GM20000 (cell line): ENCODE data around the gene MSANTD1.

Source experiments
- DNase-seq: peaks from one replicate; pipeline ENCODE4 v3.0.0; 2012; ENCODE audit warnings: low spot score
- TF ChIP-seq, protein P1 (sequence below): IDR thresholded peaks from 2 replicates; pipeline ENCODE4 v1.5.1; 2012; ENCODE audit warnings: mild to moderate bottlenecking, control low read depth; ENCODE audit errors: extremely low read depth, missing control alignments

The MSANTD1 gene

DNA sequence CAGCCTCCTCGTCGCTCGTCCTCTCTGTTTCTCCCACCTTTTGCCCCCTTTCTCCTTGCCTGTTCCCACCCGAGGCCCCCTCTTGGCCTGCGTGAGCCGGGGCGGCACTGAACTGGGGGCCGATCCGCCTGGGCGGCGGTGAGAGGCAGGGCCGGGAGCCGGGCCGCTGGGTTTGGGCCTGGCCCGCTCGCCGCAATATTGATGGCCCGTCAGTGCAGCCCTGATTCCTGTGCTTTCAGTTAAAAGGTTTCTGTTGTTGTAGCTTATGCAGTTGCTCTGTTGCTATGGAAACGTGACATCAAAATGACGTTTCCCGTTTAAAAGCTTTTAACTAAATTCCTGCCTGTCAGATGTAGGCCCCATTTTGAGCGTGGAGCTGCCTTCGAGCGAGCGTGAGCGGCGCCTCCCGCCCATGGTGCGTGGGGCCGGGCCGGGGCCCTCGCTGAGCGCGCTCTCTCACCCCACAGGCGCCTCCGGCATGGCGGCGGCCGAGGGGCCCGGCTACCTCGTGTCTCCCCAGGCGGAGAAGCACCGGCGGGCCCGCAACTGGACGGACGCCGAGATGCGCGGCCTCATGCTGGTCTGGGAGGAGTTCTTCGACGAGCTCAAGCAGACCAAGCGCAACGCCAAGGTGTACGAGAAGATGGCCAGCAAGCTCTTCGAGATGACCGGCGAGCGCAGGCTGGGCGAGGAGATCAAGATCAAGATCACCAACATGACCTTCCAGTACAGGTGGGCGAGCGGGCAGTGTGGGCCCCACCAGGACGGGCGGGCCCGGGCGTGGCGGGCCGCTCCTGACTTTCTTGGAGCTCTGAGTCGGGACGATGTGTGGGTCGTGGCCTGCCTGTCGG lies at the start of gene MSANTD1:
Gene MSANTD1 (plus strand): TSS at position 349 of the 851 bp plus-strand sequence. CDS start 64 bp downstream, at position 413.
- TF ChIP-seq, protein P1, sequence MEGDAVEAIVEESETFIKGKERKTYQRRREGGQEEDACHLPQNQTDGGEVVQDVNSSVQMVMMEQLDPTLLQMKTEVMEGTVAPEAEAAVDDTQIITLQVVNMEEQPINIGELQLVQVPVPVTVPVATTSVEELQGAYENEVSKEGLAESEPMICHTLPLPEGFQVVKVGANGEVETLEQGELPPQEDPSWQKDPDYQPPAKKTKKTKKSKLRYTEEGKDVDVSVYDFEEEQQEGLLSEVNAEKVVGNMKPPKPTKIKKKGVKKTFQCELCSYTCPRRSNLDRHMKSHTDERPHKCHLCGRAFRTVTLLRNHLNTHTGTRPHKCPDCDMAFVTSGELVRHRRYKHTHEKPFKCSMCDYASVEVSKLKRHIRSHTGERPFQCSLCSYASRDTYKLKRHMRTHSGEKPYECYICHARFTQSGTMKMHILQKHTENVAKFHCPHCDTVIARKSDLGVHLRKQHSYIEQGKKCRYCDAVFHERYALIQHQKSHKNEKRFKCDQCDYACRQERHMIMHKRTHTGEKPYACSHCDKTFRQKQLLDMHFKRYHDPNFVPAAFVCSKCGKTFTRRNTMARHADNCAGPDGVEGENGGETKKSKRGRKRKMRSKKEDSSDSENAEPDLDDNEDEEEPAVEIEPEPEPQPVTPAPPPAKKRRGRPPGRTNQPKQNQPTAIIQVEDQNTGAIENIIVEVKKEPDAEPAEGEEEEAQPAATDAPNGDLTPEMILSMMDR = no peak
- DNase-seq = no peak

DNA sequence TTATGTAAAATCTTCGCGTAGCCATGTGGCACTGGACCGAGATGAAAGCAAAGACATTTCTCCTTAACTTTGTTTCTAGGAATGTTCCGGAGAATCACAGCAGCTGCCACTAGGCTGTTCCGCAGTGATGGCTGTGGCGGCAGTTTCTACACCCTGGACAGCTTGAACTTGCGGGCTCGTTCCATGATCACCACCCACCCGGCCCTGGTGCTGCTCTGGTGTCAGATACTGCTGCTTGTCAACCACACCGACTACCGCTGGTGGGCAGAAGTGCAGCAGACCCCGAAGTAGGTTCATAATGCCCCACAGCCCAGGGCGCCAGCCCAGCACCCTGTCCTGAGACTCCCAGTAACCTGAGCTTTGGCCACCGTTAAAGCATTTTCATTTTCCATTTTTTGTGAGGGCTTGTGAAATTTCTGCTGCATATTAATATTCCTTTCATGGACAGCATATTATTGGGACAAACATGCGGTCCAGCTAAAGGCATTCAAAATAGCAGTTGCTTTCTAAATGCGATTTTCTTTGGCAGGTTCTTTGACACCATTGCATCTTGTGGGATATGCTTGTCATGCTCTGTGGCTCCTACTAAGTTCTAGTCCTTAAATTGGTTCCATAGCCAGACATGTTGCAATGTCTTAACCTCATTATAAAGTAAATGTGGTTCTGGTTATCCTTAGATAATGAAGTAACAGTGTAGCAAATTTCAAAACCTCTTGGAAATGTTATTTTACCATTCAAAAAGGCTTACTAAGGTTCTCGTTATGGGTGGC lies 49.1 kb upstream of the MSANTD1 start:
- TF ChIP-seq, protein P1 = no peak
- no peak for DNase-seq

DNA sequence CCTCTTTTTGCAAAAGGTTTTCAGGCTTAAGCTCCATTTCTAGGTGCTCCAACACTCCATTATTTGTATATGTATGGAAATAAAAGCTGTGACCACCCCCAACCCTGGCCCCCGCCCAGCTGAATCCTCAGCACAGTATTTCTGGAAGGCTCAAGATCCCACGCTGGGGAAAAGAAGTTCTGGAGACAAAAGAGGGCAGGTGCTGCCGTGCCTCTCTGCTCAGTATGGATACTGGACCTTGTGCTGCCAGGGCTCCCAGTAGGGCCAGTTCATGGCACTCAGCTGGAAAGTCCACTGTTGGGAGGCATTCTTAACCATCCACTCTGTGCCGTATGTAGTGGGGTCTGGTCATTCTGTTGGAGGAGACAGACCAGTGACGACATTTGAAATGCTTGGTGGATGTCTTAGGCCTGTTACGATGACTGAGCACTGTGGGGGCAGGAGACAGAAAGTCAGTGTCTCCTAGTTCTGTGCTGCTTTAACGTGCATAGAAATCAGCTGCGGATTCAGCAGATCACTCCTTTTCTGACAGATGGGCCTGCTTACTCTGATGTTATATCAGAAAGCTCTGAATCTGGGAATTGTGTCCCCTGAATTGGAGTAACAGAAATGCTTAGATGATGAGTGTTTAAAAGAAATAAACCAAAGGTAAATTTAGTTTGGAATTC lies 48.4 kb upstream of the MSANTD1 start:
- TF ChIP-seq, protein P1 = no peak
- no peak for DNase-seq

DNA sequence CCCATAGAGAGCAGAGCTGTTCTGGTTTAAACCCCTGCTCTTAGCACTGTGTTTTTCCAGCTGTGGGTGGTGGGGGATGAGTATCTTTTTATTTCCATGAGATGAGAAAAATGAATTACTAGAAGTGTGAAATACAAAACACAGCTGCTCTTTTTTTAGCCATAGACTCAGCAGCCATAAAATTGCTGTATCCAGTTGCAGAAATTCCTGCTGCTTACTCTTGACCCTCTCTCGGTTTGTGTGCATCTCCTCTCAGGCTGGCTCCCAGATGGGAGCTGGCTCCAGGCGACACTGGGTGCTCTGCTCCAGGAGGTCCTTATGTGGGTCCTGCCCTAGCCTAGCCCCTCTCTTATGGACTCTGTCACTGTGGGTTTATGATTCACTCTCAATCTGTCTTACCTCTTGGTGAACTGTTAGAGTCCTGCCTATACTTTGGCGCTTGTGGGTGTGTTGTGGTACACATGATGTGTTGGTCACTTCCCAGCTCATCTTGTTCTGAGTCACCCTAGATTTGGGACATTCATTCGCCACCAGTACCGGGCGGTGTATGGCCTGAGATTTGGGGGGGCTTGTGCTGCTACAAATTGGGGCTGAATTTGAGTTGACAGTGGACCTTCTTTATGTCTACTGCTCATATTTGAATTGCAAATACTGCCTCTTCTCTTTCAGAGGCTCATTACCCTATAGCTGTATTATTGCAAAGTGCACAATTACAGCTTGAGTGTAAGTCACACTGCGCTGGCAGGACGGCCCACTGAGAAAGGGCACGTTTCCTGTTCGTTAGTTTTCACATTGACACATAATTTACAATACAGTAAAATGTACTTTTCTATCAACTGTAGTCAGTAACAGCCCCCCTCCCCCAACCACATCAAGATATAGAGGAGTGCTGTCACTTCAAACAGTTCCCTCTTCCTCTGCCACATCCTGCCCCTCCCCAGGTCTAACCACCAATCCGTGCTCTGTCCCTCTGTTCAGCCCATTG lies 46.9 kb upstream of the MSANTD1 start:
- TF ChIP-seq, protein P1 = no peak
- peak; percentile 64 for DNase-seq

DNA sequence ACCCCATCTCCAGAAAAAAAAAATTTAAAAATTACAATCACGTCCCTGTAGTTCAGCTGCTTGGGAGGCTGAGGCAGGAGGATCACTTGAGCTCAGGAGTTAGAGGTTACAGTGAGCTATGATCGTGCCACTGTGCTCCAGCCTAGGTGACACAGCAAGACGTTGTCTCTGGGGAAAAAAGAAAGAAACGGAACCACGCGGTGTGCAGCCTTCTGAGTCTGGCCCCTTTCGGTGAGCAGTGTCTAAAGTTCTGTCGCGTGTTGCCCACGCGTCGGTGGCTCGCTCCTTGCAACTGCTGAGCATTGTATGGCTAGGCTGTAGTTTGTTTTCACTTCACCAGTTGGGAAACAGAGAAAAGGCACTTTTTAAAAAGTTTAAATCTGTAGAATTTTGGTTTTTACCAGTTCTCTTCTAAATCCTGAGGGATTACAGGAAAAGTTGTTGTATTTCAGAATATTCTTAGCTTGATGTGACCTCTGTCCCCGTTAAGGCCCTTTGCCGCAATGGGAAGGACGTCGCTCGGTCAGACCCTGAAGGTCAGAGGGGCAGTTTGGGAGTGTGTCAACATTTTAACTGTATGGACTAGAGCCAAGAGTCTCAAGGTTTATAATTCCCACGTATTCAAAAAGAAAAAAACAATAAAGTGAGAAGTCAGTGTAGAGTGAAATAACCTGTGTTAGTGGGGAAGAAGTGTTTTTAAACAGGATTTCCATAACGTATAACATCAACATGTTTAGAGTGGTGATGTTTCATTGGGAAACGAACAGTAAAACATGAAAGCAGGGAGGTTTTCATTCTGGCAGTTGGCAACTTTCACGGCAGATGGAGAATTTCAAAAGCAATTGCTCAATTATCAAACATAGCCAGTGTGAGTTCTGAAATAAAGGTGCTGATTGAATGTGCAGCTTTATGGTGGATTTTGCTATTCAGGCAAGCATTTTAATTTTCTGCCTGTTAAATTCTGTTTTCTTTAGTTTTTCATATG lies 45.8 kb upstream of the MSANTD1 start:
- TF ChIP-seq, protein P1 = no peak

More for the DNA sequence above, 45.8 kb upstream of the MSANTD1 start:
- no peak for DNase-seq
